ENCODE measurements around the gene SETD3.

GRCh38 chr14:99382781-99383471 is 97.7 kb downstream of the SETD3 start:
- TF ChIP-seq RAD21 (IDR thresholded peaks at IDR 0.05; ENCODE audit: low read depth) (no peak), EGR1 (IDR thresholded peaks at IDR 0.05) (no peak)

All from Ishikawa (cell line).